Measurements from ENCODE around the gene ARL8B.

ARL8B gene

GRCh38 chr3:5123937-5124336, 1.8 kb downstream of the ARL8B start:
- Mint-ChIP-seq H3K4me1 (ENCODE audit: low read depth) (peaks cover 36% of the 10 kb centered on the region), H3K4me3 (peak overlapping the region; percentile 97), H3K27ac (peak overlapping the region; percentile 99), H3K36me3 (ENCODE audit: low read depth) (peaks cover 42% of the 10 kb centered on the region), H3K27me3 (no peaks in the 10 kb centered on the region), H3K9me3 (no peaks in the 10 kb centered on the region)
- intact Hi-C loops (cut with micrococcal nuclease) = loop anchor here (2.0 kb wide), 2 partner anchors 15 to 63 kb away; partner anchors contain the start of gene EDEM1

- intact Hi-C loops (cut with micrococcal nuclease) = no loop called here
- Mint-ChIP-seq H3K27me3 (no peaks in the 10 kb centered on the region), H3K9me3 (no peaks in the 10 kb centered on the region), H3K4me1 (ENCODE audit: low read depth) (peaks cover 56% of the 10 kb centered on the region), H3K36me3 (ENCODE audit: low read depth) (peaks cover 62% of the 10 kb centered on the region), H3K27ac (peak overlapping the region; percentile 41), H3K4me3 (no peak overlapping the region)
Measured at GRCh38 chr3:5126586-5126985, 4.5 kb downstream of the ARL8B start.

GRCh38 chr3:5128849-5129248, 6.8 kb downstream of the ARL8B start:
- peaks cover 53% of the 10 kb centered on the region for H3K36me3 Mint-ChIP-seq (ENCODE audit: low read depth)
- H3K4me3 Mint-ChIP-seq = no peak overlapping the region
- no peaks in the 10 kb centered on the region for H3K9me3 Mint-ChIP-seq
- H3K27ac Mint-ChIP-seq = no peak overlapping the region
- no peaks in the 10 kb centered on the region for H3K27me3 Mint-ChIP-seq
- intact Hi-C loops (cut with micrococcal nuclease) = no loop called here
- H3K4me1 Mint-ChIP-seq (ENCODE audit: low read depth) = peaks cover 63% of the 10 kb centered on the region

GRCh38 chr3:5133239-5134018, 11.3 kb downstream of the ARL8B start:
- peak overlapping the region; percentile 11 for H3K27ac Mint-ChIP-seq
- intact Hi-C loops (cut with micrococcal nuclease) = no loop called here
- no peak overlapping the region for H3K4me3 Mint-ChIP-seq
- H3K27me3 Mint-ChIP-seq = no peaks in the 10 kb centered on the region
- H3K4me1 Mint-ChIP-seq (ENCODE audit: low read depth) = peaks cover 78% of the 10 kb centered on the region
- H3K9me3 Mint-ChIP-seq = no peaks in the 10 kb centered on the region
- H3K36me3 Mint-ChIP-seq (ENCODE audit: low read depth) = peaks cover 37% of the 10 kb centered on the region

DNA sequence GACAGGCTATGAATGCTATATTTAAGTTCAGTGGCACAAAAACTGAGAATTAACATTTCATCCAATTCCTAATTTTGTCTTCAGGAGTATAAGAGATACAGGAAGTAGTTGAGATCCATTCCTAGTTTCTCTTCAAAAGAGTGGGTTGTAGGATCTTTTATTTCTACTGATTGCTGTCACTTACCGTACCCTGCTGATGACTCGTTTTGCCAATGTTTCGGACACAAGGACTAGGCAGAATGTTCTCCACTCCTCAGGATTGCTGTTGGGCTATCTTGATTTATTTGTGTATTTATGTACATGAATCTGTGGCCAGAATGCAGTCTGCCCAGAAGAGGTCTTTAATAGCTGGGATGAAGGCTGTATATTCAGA, 11.9 kb downstream of the ARL8B start:
- peaks cover 81% of the 10 kb centered on the region for H3K4me1 Mint-ChIP-seq (ENCODE audit: low read depth)
- no peak overlapping the region for H3K4me3 Mint-ChIP-seq
- intact Hi-C loops (cut with micrococcal nuclease) = no loop called here
- H3K27ac Mint-ChIP-seq = peak overlapping the region; percentile 37
- no peaks in the 10 kb centered on the region for H3K27me3 Mint-ChIP-seq
- no peaks in the 10 kb centered on the region for H3K9me3 Mint-ChIP-seq
- H3K36me3 Mint-ChIP-seq (ENCODE audit: low read depth) = peaks cover 37% of the 10 kb centered on the region

GRCh38 chr3:5134499-5134898, 12.4 kb downstream of the ARL8B start:
- Mint-ChIP-seq H3K27ac (peak overlapping the region; percentile 37), H3K4me1 (ENCODE audit: low read depth) (peaks cover 82% of the 10 kb centered on the region), H3K36me3 (ENCODE audit: low read depth) (peaks cover 36% of the 10 kb centered on the region), H3K4me3 (no peak overlapping the region), H3K27me3 (no peaks in the 10 kb centered on the region), H3K9me3 (no peaks in the 10 kb centered on the region)
- intact Hi-C loops (cut with micrococcal nuclease) = no loop called here

DNA sequence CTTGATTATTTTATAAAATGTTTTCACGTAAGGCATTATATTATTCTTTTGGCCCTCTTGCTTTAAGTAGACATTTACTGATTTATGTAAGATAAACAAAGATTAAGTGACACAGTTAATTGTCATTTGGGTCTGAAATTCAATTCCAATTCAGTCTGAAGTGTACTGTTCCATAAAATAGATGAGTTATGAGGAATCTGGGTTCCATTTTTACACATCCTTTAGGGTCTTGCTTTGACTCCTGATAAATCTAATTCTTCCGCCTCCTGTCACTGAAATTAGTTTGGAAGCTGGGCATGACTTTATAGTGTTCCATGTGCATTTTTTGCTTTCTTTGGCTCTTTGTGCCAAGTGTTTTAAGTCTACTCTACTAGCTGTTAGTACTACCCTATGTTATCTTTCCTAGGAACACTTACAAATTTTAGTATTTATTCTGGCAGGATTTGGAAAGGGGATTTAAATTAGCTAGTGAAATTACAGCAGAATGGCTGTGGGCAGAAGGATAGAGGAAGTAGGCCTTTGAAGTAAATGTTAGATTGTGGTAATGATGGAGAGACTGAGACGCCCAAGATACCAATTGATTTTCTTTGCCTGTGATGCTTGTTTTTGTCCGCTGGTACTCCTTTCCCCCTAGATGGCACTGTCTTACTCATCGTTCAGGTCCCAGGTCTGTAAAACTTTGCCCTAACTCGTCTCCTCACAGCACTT, 14.3 kb downstream of the ARL8B start:
- Mint-ChIP-seq H3K27me3 (no peaks in the 10 kb centered on the region), H3K4me3 (no peak overlapping the region), H3K4me1 (ENCODE audit: low read depth) (peaks cover 84% of the 10 kb centered on the region), H3K9me3 (no peaks in the 10 kb centered on the region), H3K36me3 (ENCODE audit: low read depth) (peaks cover 25% of the 10 kb centered on the region), H3K27ac (peak overlapping the region; percentile 82)
- intact Hi-C loops (cut with micrococcal nuclease) = no loop called here

DNA sequence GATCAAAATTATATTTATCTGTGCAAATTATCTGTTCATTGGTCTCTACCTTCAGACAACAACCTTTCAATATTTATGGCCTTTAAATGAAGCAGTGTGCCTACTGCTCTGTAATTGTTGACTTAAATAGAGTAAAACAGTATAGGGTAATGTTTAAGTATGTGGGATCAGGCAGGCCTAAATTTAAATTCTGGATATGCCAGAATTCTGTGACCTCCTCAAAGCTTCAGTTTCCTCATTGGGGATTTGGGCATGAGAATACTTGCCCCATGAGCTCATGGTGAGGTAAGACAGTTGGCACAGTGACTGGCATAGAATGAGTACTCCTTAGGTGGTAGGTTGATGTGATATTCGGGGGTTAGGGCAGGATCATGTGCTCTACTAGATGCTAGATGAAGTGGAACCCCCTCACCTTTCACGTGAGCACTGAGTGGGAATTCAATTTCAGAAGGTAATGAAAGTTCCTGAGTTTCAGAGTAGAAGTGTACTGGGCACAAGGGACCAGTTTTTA, 14.9 kb downstream of the ARL8B start:
- Mint-ChIP-seq H3K4me1 (ENCODE audit: low read depth) (peaks cover 86% of the 10 kb centered on the region), H3K4me3 (no peak overlapping the region), H3K36me3 (ENCODE audit: low read depth) (peaks cover 25% of the 10 kb centered on the region), H3K27me3 (no peaks in the 10 kb centered on the region), H3K9me3 (no peaks in the 10 kb centered on the region), H3K27ac (peak overlapping the region; percentile 82)
- intact Hi-C loops (cut with micrococcal nuclease) = no loop called here

DNA sequence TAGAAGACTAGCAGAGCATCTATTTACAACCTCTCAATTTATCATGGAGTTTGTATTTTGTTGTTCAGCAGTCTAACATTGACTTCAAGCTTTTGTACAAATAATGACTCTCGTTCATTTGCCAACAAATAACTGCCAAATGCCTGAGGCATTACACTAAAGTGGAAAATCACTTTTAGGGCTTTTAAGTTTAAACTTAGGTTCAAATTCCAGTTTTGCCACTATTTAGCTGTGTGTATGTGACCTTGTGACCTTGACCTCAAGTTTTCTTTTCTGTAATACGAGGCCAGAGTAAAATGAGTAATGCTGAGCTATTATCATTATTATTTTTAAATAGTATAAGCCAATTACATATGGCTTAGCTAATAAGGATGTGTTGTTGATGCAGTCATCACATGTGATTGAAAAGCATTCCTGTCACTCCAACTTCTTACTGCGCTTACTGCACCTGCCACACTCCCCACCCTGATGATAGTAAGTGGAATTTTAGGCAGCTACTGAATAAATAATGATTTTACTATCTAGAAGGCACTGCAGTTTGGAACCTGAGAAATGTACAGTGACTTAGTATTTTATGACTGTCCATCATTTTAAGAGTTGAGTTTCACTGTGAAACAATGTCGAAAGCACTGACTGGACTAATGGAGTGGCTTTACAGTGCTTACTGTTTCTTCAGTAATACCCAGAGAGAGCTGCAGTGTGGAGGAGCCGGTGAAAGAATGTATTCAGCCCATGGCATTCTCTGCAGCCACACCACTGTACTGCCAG, 16.3 kb downstream of the ARL8B start:
- intact Hi-C loops (cut with micrococcal nuclease) = loop anchor here (2.0 kb wide), 1 partner anchor 16 kb away; the partner anchor contains the start of gene ARL8B
- no peak overlapping the region for H3K4me3 Mint-ChIP-seq
- no peaks in the 10 kb centered on the region for H3K27me3 Mint-ChIP-seq
- H3K36me3 Mint-ChIP-seq (ENCODE audit: low read depth) = peaks cover 21% of the 10 kb centered on the region
- H3K4me1 Mint-ChIP-seq (ENCODE audit: low read depth) = peaks cover 81% of the 10 kb centered on the region
- H3K27ac Mint-ChIP-seq = peak overlapping the region; percentile 92
- no peaks in the 10 kb centered on the region for H3K9me3 Mint-ChIP-seq

DNA sequence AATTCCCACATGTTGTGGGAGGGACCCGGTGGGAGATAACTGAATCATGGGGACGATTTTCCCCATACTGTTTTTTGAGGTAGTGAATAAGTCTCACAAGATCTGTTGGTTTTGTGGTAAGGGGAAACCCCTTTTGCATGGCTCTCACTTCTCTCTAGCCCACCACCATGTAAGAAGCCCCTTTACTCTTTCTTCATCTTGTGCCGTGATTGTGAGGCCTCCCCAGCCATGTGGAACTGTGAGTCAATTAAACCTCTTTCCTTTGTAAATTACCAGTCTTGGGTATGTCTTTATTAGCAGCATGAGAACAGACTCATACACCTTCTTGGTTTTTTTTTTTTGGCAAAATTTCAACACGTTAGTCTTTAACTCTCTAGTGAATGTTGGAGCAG, 18.1 kb downstream of the ARL8B start:
- no peaks in the 10 kb centered on the region for H3K9me3 Mint-ChIP-seq
- intact Hi-C loops (cut with micrococcal nuclease) = no loop called here
- H3K36me3 Mint-ChIP-seq (ENCODE audit: low read depth) = peaks cover 21% of the 10 kb centered on the region
- H3K4me3 Mint-ChIP-seq = peak overlapping the region; percentile 72
- H3K4me1 Mint-ChIP-seq (ENCODE audit: low read depth) = peaks cover 84% of the 10 kb centered on the region
- peak overlapping the region; percentile 92 for H3K27ac Mint-ChIP-seq
- H3K27me3 Mint-ChIP-seq = no peaks in the 10 kb centered on the region

DNA sequence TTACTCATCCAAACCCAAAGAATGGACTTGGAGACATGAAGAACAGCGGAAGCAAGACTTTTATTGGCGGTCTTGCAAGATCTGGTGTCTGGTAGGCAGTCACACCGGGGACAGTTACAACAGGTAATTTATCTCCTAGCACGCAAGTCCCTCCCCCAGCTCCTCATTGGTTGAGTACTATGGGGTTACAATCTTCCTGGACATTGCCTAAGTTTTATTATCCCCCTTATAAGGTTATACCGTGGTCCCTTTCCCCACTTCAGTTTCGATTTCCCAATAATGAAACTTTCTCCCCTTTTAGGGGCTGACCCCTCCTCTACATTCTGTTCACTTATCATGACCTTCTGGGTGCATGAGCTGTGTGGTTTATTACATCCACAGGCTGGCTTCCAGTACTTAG, 18.7 kb downstream of the ARL8B start:
- peak overlapping the region; percentile 72 for H3K4me3 Mint-ChIP-seq
- peaks cover 21% of the 10 kb centered on the region for H3K36me3 Mint-ChIP-seq (ENCODE audit: low read depth)
- H3K27me3 Mint-ChIP-seq = no peaks in the 10 kb centered on the region
- H3K9me3 Mint-ChIP-seq = no peaks in the 10 kb centered on the region
- H3K4me1 Mint-ChIP-seq (ENCODE audit: low read depth) = peaks cover 90% of the 10 kb centered on the region
- intact Hi-C loops (cut with micrococcal nuclease) = no loop called here
- H3K27ac Mint-ChIP-seq = peak overlapping the region; percentile 92

DNA sequence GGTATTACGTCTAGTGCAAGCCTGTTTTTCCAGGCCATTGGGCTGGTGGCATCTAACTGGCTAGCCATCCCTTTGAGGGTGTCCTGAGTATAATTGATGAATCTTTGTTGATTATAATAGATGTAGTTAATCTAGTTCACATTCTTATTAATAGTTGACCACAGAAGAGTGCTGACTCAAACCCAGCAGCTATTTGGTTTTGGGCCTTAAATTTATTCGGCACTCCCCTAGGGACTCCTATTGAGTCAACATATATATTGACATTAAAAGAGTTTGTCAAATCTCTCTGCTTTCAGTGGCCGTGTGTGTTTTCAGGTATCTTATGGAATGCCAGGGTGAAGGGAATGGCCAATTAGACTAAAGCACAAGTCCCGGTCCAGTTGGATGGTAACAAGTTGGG, 19.7 kb downstream of the ARL8B start:
- peaks cover 23% of the 10 kb centered on the region for H3K36me3 Mint-ChIP-seq (ENCODE audit: low read depth)
- peaks cover 91% of the 10 kb centered on the region for H3K4me1 Mint-ChIP-seq (ENCODE audit: low read depth)
- no peaks in the 10 kb centered on the region for H3K27me3 Mint-ChIP-seq
- H3K4me3 Mint-ChIP-seq = no peak overlapping the region
- no peaks in the 10 kb centered on the region for H3K9me3 Mint-ChIP-seq
- intact Hi-C loops (cut with micrococcal nuclease) = no loop called here
- peak overlapping the region; percentile 92 for H3K27ac Mint-ChIP-seq

DNA sequence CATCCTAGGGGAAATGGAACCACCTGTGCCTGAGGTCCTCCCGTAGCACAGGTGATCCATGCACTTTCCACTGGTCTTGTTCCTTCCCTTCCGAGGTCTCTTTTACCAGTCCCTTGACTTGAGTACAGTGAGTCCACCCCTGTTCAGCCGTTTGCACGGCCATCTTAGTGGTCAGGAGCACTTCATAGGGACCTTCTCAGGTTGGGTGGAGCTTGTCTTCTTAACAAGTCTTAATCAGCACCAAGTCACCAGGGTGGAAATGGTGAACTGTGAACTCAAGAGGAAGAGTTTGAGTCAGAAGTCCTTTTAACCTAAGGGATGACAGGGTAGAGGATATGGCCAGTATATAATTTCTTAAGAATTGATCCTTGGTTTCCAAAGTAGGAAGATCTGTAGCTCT, 21.4 kb downstream of the ARL8B start:
- peaks cover 28% of the 10 kb centered on the region for H3K36me3 Mint-ChIP-seq (ENCODE audit: low read depth)
- H3K27me3 Mint-ChIP-seq = no peaks in the 10 kb centered on the region
- H3K4me3 Mint-ChIP-seq = no peak overlapping the region
- intact Hi-C loops (cut with micrococcal nuclease) = no loop called here
- H3K27ac Mint-ChIP-seq = peak overlapping the region; percentile 55
- peaks cover 94% of the 10 kb centered on the region for H3K4me1 Mint-ChIP-seq (ENCODE audit: low read depth)
- peaks cover 9% of the 10 kb centered on the region for H3K9me3 Mint-ChIP-seq

All from dendritic cell treated with granulocyte-macrophage colony-stimulating factor and Interleukin-4, amounts not matched to agents 40 ng/mL and 50 ng/mL, for 4 days (primary cell).